HG03460 (cell line): ENCODE measurements around the gene ALPI.
"Not testable (repeated sequence)": the region's sequence is repeated elsewhere in the genome, so short reads cannot be mapped to it uniquely, and the experiment has no call there.

Experiments
- ATAC-seq: cut with Tn5 transposase; IDR thresholded peaks from one replicate; pipeline ENCODE4 v1.9.1; 2021; ENCODE audit not compliant: unreplicated experiment

Gene ALPI

GRCh38 chr2:232441922-232442321, 14.0 kb upstream of the ALPI start:
- ATAC-seq = not testable (repeated sequence)

GRCh38 chr2:232442431-232442830, 13.5 kb upstream of the ALPI start:
- not testable (repeated sequence) for ATAC-seq

GRCh38 chr2:232443047-232443446, 12.9 kb upstream of the ALPI start:
- ATAC-seq = not testable (repeated sequence)

GRCh38 chr2:232443669-232444408, 12.1 kb upstream of the ALPI start:
- ATAC-seq = not testable (repeated sequence)

GRCh38 chr2:232444409-232445148, 11.4 kb upstream of the ALPI start:
- no peak for ATAC-seq

- ATAC-seq = not testable (repeated sequence)
Measured at GRCh38 chr2:232445149-232445885, 10.6 kb upstream of the ALPI start.

- ATAC-seq = not testable (repeated sequence)
Measured at GRCh38 chr2:232446266-232446777, 9.6 kb upstream of the ALPI start.

GRCh38 chr2:232447091-232447620, 8.8 kb upstream of the ALPI start:
- no peak for ATAC-seq

GRCh38 chr2:232447638-232448303, 8.2 kb upstream of the ALPI start:
- no peak for ATAC-seq

- no peak for ATAC-seq
Measured at GRCh38 chr2:232448304-232448690, 7.7 kb upstream of the ALPI start.

GRCh38 chr2:232449964-232450363, 6.0 kb upstream of the ALPI start:
- ATAC-seq = no peak

- not testable (repeated sequence) for ATAC-seq
Measured at GRCh38 chr2:232451645-232452044, 4.3 kb upstream of the ALPI start.

- ATAC-seq = no peak
Measured at GRCh38 chr2:232454630-232455029, 1.3 kb upstream of the ALPI start.

- no peak for ATAC-seq
Measured at GRCh38 chr2:232456296-232457120, 555 bp downstream of the ALPI start.

GRCh38 chr2:232457121-232458011, 1.4 kb downstream of the ALPI start:
- no peak for ATAC-seq

- ATAC-seq = no peak
Measured at GRCh38 chr2:232458051-232458660, 2.2 kb downstream of the ALPI start.

GRCh38 chr2:232458661-232459418, 2.9 kb downstream of the ALPI start:
- no peak for ATAC-seq
